ENCODE measurements around the gene BORCS5. TPM values are rescaled to one million over a fixed set of nuclear protein-coding genes. Genes with fewer than 3 reads are reported as not detected.

BORCS5 gene
- total RNA-seq, 1 donor from 2014 or later = 3.0 TPM

GRCh38 chr12:12466157-12466556 lies 109.3 kb downstream of the BORCS5 start:
- Histone ChIP-seq H3K9me3 (no peaks in the 10 kb centered on the region), H3K27me3 (no peaks in the 10 kb centered on the region), H3K4me3 (no peak overlapping the region), H3K36me3 (peaks cover 0 to 13% of the 10 kb centered on the region in 2 donors), H3K4me1 (no peaks in the 10 kb centered on the region), H3K27ac (no peak overlapping the region)
- no peak for TF ChIP-seq CTCF (IDR thresholded peaks at IDR 0.05)
- intact Hi-C loops (cut with DNase I) = no loop called here
- no peak for DNase-seq (ENCODE audit: low spot score in 2 of 2)

DNA sequence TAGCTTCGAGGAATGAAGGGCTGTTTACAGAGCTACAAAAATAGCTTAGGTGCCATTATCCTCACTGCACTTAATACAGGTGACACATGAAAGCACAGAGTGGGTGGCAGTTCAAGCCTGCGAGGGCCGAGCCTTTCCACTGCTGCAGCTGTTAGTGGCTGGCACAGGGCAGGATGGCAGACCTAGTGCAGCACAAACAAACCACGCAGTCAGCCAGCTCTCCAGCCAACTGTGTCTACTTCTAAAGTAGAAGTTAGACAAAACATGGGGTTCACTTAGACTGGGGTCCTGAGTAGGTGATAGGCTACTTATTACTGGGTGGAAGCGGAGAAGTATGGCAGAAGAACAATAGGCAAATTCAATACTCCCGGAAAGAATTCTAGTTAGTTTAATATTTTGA lies 110.4 kb downstream of the BORCS5 start:
- no peak for DNase-seq (ENCODE audit: low spot score in 2 of 2)
- peaks cover 0 to 13% of the 10 kb centered on the region in 2 donors for H3K36me3 ChIP-seq
- H3K4me3 ChIP-seq = no peak overlapping the region
- no peak overlapping the region for H3K27ac ChIP-seq
- TF ChIP-seq CTCF (IDR thresholded peaks at IDR 0.05) = no peak
- no peaks in the 10 kb centered on the region for H3K9me3 ChIP-seq
- intact Hi-C loops (cut with DNase I) = no loop called here
- H3K4me1 ChIP-seq = no peaks in the 10 kb centered on the region
- no peaks in the 10 kb centered on the region for H3K27me3 ChIP-seq

DNA sequence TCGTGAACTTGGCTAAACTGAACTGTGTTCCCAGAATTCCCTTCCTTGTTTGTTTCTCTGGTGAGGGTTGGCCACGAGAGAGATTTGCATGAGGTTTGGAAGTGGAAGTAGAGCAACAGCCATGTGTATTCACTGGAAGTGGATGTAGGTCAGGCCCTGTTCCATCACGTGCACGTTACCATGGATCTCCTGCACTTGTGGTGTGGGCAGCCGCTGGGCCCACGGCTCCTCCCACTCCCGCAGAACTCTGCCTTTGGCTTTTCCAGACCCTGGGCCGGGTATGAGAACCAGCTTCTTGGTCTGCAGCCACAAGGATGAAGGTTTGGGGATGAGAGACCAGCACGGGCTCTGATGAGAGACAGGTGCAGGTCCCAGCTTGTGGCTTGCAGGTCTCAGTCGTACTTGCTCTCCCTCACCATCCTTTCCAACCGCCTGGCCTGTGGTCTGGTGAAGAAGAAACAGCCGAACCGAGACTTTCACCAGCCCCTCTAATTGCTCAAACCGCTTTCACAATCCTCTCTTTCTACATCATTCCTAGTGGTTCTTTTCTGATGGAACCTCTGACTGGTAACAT lies 110.9 kb downstream of the BORCS5 start:
- H3K36me3 ChIP-seq = peaks cover 0 to 13% of the 10 kb centered on the region in 2 donors
- H3K4me3 ChIP-seq = no peak overlapping the region
- H3K9me3 ChIP-seq = no peaks in the 10 kb centered on the region
- intact Hi-C loops (cut with DNase I) = no loop called here
- no peaks in the 10 kb centered on the region for H3K4me1 ChIP-seq
- TF ChIP-seq CTCF (IDR thresholded peaks at IDR 0.05) = no peak
- no peak for DNase-seq (ENCODE audit: low spot score in 2 of 2)
- no peaks in the 10 kb centered on the region for H3K27me3 ChIP-seq
- H3K27ac ChIP-seq = no peak overlapping the region

- no peak overlapping the region for H3K4me3 ChIP-seq
- no peaks in the 10 kb centered on the region for H3K9me3 ChIP-seq
- peaks cover 0 to 13% of the 10 kb centered on the region in 2 donors for H3K36me3 ChIP-seq
- no peak overlapping the region for H3K27ac ChIP-seq
- no peak for TF ChIP-seq CTCF (IDR thresholded peaks at IDR 0.05)
- no peaks in the 10 kb centered on the region for H3K27me3 ChIP-seq
- intact Hi-C loops (cut with DNase I) = no loop called here
- H3K4me1 ChIP-seq = no peaks in the 10 kb centered on the region
- no peak for DNase-seq (ENCODE audit: low spot score in 2 of 2)
These were observed 111.7 kb downstream of the BORCS5 start for GRCh38 chr12:12468575-12468974.

DNA sequence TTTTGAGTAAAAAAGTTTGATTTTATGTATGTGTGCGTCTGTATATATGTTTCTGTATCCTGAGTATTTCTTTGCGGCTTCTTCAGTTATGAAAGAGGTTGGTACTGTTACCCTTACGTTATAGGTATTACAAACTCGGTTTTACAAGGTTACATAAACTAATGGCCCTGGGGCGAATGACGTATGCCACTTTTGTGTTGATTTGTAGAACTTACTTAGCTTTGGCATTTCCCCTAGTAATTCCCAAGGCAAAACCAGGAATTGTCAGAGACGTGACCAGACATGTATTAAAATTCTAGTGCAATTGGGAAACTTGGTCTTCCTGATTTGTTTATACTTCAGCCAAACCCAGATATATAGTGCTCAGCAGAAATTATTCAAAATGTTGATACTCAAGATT lies 112.5 kb downstream of the BORCS5 start:
- Histone ChIP-seq H3K9me3 (no peaks in the 10 kb centered on the region), H3K27ac (no peak overlapping the region), H3K4me1 (no peaks in the 10 kb centered on the region)

More for the DNA sequence above, 112.5 kb downstream of the BORCS5 start:
- TF ChIP-seq CTCF (IDR thresholded peaks at IDR 0.05) = no peak
- DNase-seq (ENCODE audit: low spot score in 2 of 2) = no peak
- peaks cover 0 to 13% of the 10 kb centered on the region in 2 donors for H3K36me3 ChIP-seq
- H3K27me3 ChIP-seq = no peaks in the 10 kb centered on the region
- intact Hi-C loops (cut with DNase I) = no loop called here
- H3K4me3 ChIP-seq = no peak overlapping the region
